Mesothelial cell of epicardium (in vitro differentiated cells): Measurements from ENCODE around the gene SAYSD1. TPM values are rescaled to one million over a fixed set of nuclear protein-coding genes. Genes with fewer than 3 reads are reported as not detected.
A peak's percentile ranks its signal among the peaks of the same experiment; 100 is the strongest.

ENCODE experiments used
- DNase-seq, 2 experiments: peaks; one replicate each; pipeline ENCODE4 v3.0.0; 2021; ENCODE audit warnings: low spot score in 2 of 2; ENCODE audit not compliant: unreplicated experiment in 2 of 2
- H3K27ac Mint-ChIP-seq: 2 replicates; pipeline ENCODE4 v1.8.0; 2021; ENCODE audit warnings: mixed read lengths
- H3K27me3 Mint-ChIP-seq: 2 replicates; pipeline ENCODE4 v1.8.0; 2021; ENCODE audit warnings: low read depth, mixed read lengths
- H3K36me3 Mint-ChIP-seq: 2 replicates; pipeline ENCODE4 v1.8.0; 2021; ENCODE audit warnings: mixed read lengths
- H3K4me1 Mint-ChIP-seq: 2 replicates; pipeline ENCODE4 v1.8.0; 2021; ENCODE audit warnings: mixed read lengths
- H3K4me3 Mint-ChIP-seq: 2 replicates; pipeline ENCODE4 v1.8.0; 2021; ENCODE audit warnings: mild to moderate bottlenecking, moderate library complexity, mixed read lengths
- H3K9me3 Mint-ChIP-seq: 2 replicates; pipeline ENCODE4 v1.8.0; 2021; ENCODE audit warnings: mixed read lengths
- total RNA-seq: library from RNA; stranded (reverse); gene quantifications from 3 replicates; pipeline ENCODE4 v1.2.1, GENCODE V29; 2021
- TF ChIP-seq, protein P1 (sequence below): fragments of 200-600 bp; sonication (generic); IDR thresholded peaks from one replicate; pipeline ENCODE4 v1.5.0; 2021; ENCODE audit warnings: antibody characterized with exemption; ENCODE audit not compliant: unreplicated experiment

The SAYSD1 gene
- total RNA-seq, 1 donor from 2014 or later = 14.2 TPM

DNA sequence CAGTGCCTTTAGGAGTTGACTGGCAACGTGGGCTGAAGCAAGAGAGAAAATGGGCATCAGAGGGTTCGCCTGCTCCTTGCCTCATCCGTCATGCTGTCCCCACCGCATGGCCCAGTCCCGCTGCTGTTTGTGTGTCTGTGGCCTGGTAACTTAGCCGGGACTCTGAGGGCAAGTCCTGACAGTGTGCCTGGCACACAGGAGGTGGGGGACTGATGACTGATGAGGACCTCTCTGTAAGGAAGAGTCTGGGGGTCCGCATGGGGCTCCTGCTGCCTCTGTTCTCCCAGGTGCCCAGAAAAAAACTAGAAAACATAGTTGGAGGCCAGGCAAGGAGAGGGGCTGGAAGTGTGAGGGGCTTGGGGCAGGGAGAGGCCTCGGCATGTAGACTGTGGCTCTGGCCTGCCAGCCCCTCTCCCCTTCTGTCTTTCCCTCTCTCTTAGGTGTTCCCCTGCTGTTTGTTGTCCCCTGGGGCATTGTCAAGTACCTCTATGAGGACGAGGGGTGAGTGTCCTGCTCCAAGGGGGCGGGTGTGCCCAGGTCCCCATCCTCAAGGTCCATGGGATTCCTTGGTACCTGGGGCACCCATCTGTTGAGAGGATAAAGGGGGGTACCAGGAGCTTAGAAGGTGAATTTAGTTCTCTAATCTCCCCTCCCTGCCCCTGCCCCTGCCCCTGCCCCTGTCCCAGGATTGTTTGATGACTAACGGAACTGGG lies 36.9 kb downstream of the SAYSD1 start:
- H3K4me1 Mint-ChIP-seq = no peaks in the 10 kb centered on the region
- no peak overlapping the region for H3K27ac Mint-ChIP-seq
- no peak overlapping the region for H3K4me3 Mint-ChIP-seq
- no peaks in the 10 kb centered on the region for H3K36me3 Mint-ChIP-seq
- H3K27me3 Mint-ChIP-seq = peaks cover 59% of the 10 kb centered on the region
- no peaks in the 10 kb centered on the region for H3K9me3 Mint-ChIP-seq
- TF ChIP-seq, protein P1, sequence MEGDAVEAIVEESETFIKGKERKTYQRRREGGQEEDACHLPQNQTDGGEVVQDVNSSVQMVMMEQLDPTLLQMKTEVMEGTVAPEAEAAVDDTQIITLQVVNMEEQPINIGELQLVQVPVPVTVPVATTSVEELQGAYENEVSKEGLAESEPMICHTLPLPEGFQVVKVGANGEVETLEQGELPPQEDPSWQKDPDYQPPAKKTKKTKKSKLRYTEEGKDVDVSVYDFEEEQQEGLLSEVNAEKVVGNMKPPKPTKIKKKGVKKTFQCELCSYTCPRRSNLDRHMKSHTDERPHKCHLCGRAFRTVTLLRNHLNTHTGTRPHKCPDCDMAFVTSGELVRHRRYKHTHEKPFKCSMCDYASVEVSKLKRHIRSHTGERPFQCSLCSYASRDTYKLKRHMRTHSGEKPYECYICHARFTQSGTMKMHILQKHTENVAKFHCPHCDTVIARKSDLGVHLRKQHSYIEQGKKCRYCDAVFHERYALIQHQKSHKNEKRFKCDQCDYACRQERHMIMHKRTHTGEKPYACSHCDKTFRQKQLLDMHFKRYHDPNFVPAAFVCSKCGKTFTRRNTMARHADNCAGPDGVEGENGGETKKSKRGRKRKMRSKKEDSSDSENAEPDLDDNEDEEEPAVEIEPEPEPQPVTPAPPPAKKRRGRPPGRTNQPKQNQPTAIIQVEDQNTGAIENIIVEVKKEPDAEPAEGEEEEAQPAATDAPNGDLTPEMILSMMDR = no peak
- peak in 1 of 2 experiments; percentile 24 for DNase-seq

DNA sequence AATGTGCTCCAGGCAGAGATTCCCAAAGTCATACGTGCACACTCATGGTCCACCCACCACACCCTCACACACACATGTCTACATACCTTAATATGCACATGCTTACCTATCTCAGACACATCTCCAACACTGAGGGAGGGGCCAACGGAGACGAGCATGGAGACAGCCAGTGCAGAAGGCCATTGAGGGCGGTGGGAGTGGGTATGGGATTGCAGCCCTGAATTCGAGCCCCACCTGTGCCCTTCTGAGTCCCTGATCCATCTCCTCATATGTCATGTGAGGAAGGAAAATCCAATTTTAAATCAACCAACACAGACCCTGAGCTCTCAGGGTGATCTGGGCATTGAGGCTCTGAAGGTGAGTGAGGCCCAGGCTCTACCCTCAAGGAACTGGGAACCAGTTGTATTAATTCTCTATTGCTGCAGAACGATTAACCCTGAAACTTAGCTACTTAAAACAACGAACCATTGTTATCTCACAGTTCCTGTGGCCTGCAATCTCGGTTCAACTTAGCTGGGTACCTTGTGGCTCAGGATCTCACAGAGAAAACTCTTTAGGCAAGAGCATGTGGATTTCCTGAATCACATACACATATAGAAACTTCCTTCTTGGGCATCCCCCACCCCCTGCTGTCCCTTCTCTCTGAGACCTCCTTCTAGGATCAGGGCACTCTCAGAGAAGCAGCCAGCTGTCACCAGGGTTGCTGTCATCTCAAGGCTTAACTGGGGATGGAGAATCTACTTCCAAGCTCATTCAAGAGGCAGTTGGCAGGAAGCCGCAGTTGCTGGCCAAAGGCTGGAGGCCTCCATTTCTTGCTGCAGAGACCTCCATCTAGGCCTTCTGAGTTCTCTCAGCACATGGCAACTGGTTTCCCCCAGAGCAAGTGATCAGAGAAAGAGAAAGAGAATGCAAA lies 38.1 kb downstream of the SAYSD1 start:
- TF ChIP-seq, protein P1 = no peak
- H3K36me3 Mint-ChIP-seq = no peaks in the 10 kb centered on the region
- no peak overlapping the region for H3K27ac Mint-ChIP-seq
- H3K27me3 Mint-ChIP-seq = peaks cover 58% of the 10 kb centered on the region
- DNase-seq = peak in 1 of 2 experiments; percentile 13
- no peaks in the 10 kb centered on the region for H3K9me3 Mint-ChIP-seq
- H3K4me3 Mint-ChIP-seq = no peak overlapping the region
- no peaks in the 10 kb centered on the region for H3K4me1 Mint-ChIP-seq

- Mint-ChIP-seq H3K27ac (no peak overlapping the region), H3K36me3 (no peaks in the 10 kb centered on the region), H3K4me1 (no peaks in the 10 kb centered on the region), H3K4me3 (no peak overlapping the region), H3K9me3 (no peaks in the 10 kb centered on the region), H3K27me3 (peaks cover 56% of the 10 kb centered on the region)
- DNase-seq = peak in 1 of 2 experiments; percentile 6
- TF ChIP-seq, protein P1 = no peak
These were observed 39.0 kb downstream of the SAYSD1 start for GRCh38 chr6:39075807-39076622.

DNA sequence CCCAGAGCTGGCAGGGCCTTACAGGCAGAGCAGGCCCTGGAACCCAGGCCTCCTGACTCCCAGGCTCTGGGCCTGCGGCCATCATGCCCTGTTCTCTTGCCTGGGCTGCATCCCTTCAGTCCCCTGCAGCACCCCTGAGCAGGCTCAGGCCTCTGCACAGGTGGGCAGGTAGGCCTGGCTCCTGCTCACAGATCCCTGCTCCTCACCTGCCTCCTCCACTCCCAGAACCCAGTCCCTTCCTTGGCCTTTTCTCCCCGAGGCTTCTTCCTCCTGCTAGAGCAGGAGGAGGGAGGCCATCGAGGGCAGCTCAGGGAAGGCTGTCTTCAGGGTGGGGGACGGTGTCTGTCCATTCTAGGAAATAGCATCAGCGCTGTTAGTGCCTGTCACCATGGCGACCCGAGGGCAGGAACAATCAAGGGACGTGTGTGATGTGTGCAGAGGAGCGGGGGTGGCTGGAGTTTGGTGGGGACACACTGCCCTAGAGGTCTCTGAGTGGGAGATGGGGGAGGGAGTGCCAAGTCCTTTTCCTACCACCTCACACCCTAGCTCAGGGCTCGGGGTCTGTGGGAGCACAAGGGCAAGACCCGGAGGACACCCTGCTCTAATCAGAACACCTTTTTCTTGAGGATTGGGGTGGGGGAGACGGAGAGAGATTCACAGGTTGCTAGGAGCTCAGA lies 39.8 kb downstream of the SAYSD1 start:
- H3K4me3 Mint-ChIP-seq = no peak overlapping the region
- peaks cover 5% of the 10 kb centered on the region for H3K9me3 Mint-ChIP-seq
- TF ChIP-seq, protein P1 = no peak
- H3K4me1 Mint-ChIP-seq = no peaks in the 10 kb centered on the region
- peaks cover 55% of the 10 kb centered on the region for H3K27me3 Mint-ChIP-seq
- H3K36me3 Mint-ChIP-seq = no peaks in the 10 kb centered on the region
- DNase-seq = peak in 1 of 2 experiments; percentile 30
- no peak overlapping the region for H3K27ac Mint-ChIP-seq

DNA sequence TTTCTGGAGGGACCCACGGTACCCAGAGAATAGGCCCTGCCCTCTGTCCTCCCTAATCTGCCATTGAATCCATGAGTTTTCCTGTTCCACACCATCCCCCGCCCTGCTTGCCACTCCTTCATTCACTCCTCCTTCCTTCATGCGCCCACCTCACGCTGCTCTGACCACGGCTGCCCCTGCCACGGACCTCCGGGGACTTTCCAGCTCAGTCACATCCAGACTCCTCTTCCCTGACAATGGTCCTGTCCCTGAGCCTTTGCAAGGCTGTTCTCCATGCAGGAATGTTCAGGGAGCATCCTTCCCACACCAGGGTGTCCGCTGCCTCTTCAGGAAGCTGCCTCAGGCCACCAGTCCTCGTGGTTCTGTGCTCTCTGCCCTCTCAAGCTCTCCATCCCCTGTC lies 40.5 kb downstream of the SAYSD1 start:
- TF ChIP-seq, protein P1 = no peak
- Mint-ChIP-seq H3K4me3 (no peak overlapping the region), H3K9me3 (peaks cover 5% of the 10 kb centered on the region), H3K4me1 (no peaks in the 10 kb centered on the region), H3K36me3 (no peaks in the 10 kb centered on the region), H3K27me3 (peaks cover 54% of the 10 kb centered on the region), H3K27ac (no peak overlapping the region)
- DNase-seq = peak in 1 of 2 experiments; percentile 22
